T-helper 2 cell treated with Interferon-gamma antibody and Interleukin-4, amounts not matched to agents 5 μg/mL and 100 μg/mL, for 36 hours (primary cell): ENCODE results near the gene STX2.
"Not testable (repeated sequence)": the region's sequence is repeated elsewhere in the genome, so short reads cannot be mapped to it uniquely, and the experiment has no call there.

Experiments
- DNase-seq: peaks from one replicate; pipeline ENCODE4 v3.0.0; 2021; ENCODE audit warnings: low spot score
- H3K27ac Mint-ChIP-seq: one replicate; pipeline ENCODE4 v1.8.0; 2021; ENCODE audit warnings: mild to moderate bottlenecking, mixed read lengths
- H3K27me3 Mint-ChIP-seq: one replicate; pipeline ENCODE4 v1.8.0; 2021; ENCODE audit warnings: low read depth, mixed read lengths
- H3K36me3 Mint-ChIP-seq: one replicate; pipeline ENCODE4 v1.8.0; 2021; ENCODE audit warnings: low read depth, mixed read lengths
- H3K4me1 Mint-ChIP-seq: one replicate; pipeline ENCODE4 v1.8.0; 2021; ENCODE audit warnings: low read depth, mixed read lengths
- H3K4me3 Mint-ChIP-seq: one replicate; pipeline ENCODE4 v1.8.0; 2022; ENCODE audit warnings: mild to moderate bottlenecking, moderate library complexity, mixed read lengths
- H3K9me3 Mint-ChIP-seq: one replicate; pipeline ENCODE4 v1.8.0; 2021; ENCODE audit warnings: mixed read lengths

STX2 gene

DNA sequence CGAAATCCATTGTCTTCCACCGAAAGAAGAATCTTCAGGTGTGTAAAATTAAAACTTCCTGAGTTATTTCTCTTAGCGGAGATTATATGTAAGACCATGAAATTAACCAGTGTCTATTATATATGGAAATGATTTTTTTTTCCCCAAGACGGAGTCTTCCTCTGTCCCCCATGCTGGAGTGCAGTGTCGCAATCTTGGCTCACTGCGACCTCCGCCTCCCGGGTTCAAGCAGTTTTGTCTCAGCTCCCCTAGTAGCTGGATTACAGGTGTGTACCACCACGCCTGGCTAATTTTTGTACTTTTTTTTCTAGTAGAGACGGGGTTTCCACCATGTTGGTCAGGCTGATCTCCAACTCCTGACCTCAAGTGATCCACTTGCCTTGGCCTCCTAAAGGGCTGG lies 35.6 kb upstream of the STX2 start:
- no peaks in the 10 kb centered on the region for H3K27me3 Mint-ChIP-seq
- no peak for DNase-seq
- peaks cover 49% of the 10 kb centered on the region for H3K4me1 Mint-ChIP-seq
- peaks cover 54% of the 10 kb centered on the region for H3K36me3 Mint-ChIP-seq
- no peaks in the 10 kb centered on the region for H3K9me3 Mint-ChIP-seq
- H3K27ac Mint-ChIP-seq = peak overlapping the region; percentile 56
- peak overlapping the region; percentile 91 for H3K4me3 Mint-ChIP-seq

- H3K36me3 Mint-ChIP-seq = peaks cover 54% of the 10 kb centered on the region
- DNase-seq = peak; percentile 11
Measured at GRCh38 chr12:130873825-130874224, 34.8 kb upstream of the STX2 start.

GRCh38 chr12:130873106-130873795 lies 34.2 kb upstream of the STX2 start:
- Mint-ChIP-seq H3K4me3 (peak overlapping the region; percentile 91), H3K36me3 (peaks cover 54% of the 10 kb centered on the region), H3K27me3 (no peaks in the 10 kb centered on the region), H3K4me1 (peaks cover 50% of the 10 kb centered on the region), H3K27ac (peak overlapping the region; percentile 98), H3K9me3 (no peaks in the 10 kb centered on the region)
- no peak for DNase-seq

More at GRCh38 chr12:130873825-130874224, 34.8 kb upstream of the STX2 start:
- H3K27me3 Mint-ChIP-seq = no peaks in the 10 kb centered on the region
- no peaks in the 10 kb centered on the region for H3K9me3 Mint-ChIP-seq
- peak overlapping the region; percentile 91 for H3K4me3 Mint-ChIP-seq
- peaks cover 44% of the 10 kb centered on the region for H3K4me1 Mint-ChIP-seq
- peak overlapping the region; percentile 56 for H3K27ac Mint-ChIP-seq

DNA sequence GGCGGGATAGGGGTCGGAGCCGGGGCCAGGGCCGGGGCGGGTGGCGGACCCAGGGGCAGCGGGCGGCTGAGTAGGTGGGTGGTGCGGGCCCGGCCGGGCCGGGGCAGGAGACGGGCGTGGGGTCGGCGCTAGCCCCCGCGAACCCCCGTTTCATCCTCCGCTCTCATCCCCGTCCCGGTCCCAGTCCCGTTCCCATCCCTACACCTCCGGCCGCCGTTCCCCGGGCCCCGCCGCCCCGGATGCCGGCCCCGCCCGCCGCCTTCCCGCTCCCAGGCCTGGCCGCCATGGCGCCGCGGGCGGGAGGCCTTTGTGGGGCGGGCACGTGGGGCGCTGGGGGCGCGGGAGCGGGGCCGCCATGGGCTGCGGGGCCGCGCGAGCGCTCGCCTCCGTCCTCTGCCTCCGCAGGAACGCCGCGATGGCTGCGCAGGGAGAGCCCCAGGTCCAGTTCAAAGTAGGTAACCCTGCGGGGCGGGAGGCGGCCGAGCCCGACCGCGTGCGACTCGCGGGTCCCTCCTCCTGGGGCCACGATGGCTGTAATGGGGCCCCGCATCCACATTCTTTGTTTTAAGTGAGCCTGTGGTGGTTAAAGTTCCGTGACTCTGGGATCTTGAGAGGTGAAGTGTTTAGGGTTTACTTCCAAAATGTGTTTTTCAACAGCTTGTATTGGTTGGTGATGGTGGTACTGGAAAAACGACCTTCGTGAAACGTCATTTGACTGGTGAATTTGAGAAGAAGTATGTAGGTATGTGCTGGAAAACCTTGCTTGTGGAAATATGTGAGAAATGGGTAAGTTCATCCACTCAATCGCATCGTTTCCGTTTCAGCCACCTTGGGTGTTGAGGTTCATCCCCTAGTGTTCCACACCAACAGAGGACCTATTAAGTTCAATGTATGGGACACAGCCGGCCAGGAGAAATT lies 33.4 kb upstream of the STX2 start:
- H3K4me3 Mint-ChIP-seq = peak overlapping the region; percentile 91
- DNase-seq = peak; percentile 54
- H3K27ac Mint-ChIP-seq = peak overlapping the region; percentile 98
- peaks cover 49% of the 10 kb centered on the region for H3K36me3 Mint-ChIP-seq
- peaks cover 46% of the 10 kb centered on the region for H3K4me1 Mint-ChIP-seq
- H3K9me3 Mint-ChIP-seq = no peaks in the 10 kb centered on the region
- H3K27me3 Mint-ChIP-seq = no peaks in the 10 kb centered on the region

GRCh38 chr12:130871286-130872178 lies 32.5 kb upstream of the STX2 start, which contains the start of gene RAN:
Gene RAN (plus strand): TSS chr12:130872066. CDS start chr12:130872594, 528 bp downstream.
- Mint-ChIP-seq H3K4me3 (peak within 1 kb of the TSS; percentile 91), H3K9me3 (no peaks in the 10 kb centered on the region), H3K27me3 (no peaks in the 10 kb centered on the region), H3K27ac (peak within 1 kb of the TSS; percentile 98), H3K4me1 (peaks cover 40% of the 10 kb centered on the region), H3K36me3 (peaks cover 40% of the 10 kb centered on the region)
- DNase-seq = peak; percentile 91

- H3K27ac Mint-ChIP-seq = peak overlapping the region; percentile 94
- no peaks in the 10 kb centered on the region for H3K27me3 Mint-ChIP-seq
- peaks cover 37% of the 10 kb centered on the region for H3K4me1 Mint-ChIP-seq
- no peaks in the 10 kb centered on the region for H3K9me3 Mint-ChIP-seq
- DNase-seq = peak; percentile 65
- H3K36me3 Mint-ChIP-seq = peaks cover 31% of the 10 kb centered on the region
- H3K4me3 Mint-ChIP-seq = peak overlapping the region; percentile 84
Measured at GRCh38 chr12:130870442-130871285, 31.6 kb upstream of the STX2 start.

DNA sequence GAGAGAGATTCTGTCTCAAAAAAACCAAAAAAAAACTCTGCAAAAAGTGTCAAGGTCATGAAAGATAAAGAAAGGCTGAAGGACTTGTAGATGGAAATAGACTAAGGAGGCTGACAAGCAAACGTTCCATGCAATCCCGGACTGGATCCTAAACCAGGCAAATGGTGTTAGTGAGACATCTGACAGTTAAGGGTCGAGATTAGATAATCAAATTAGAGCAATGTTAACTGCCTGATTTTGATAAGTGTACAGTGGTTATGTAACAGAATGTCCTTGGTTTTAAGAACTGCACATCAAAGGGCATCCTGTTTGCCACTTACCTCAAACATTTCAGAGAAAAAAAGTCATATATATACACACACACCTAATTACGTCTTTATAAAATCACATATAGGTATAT lies 29.4 kb upstream of the STX2 start:
- H3K27ac Mint-ChIP-seq = peak overlapping the region; percentile 32
- H3K9me3 Mint-ChIP-seq = no peaks in the 10 kb centered on the region
- H3K36me3 Mint-ChIP-seq = peaks cover 10% of the 10 kb centered on the region
- no peak overlapping the region for H3K4me3 Mint-ChIP-seq
- H3K4me1 Mint-ChIP-seq = peaks cover 23% of the 10 kb centered on the region
- H3K27me3 Mint-ChIP-seq = no peaks in the 10 kb centered on the region
- DNase-seq = no peak

- no peak overlapping the region for H3K4me3 Mint-ChIP-seq
- H3K9me3 Mint-ChIP-seq = no peaks in the 10 kb centered on the region
- H3K4me1 Mint-ChIP-seq = peaks cover 1% of the 10 kb centered on the region
- DNase-seq = no peak
- H3K36me3 Mint-ChIP-seq = no peaks in the 10 kb centered on the region
- no peaks in the 10 kb centered on the region for H3K27me3 Mint-ChIP-seq
- H3K27ac Mint-ChIP-seq = no peak overlapping the region
Measured at GRCh38 chr12:130863298-130863697, 24.2 kb upstream of the STX2 start.

- not testable (repeated sequence) for DNase-seq, H3K4me3 Mint-ChIP-seq, H3K4me1 Mint-ChIP-seq, H3K27ac Mint-ChIP-seq, H3K27me3 Mint-ChIP-seq, H3K9me3 Mint-ChIP-seq, H3K36me3 Mint-ChIP-seq
Measured at GRCh38 chr12:130862771-130863170, 23.7 kb upstream of the STX2 start.

GRCh38 chr12:130862161-130862560 lies 23.1 kb upstream of the STX2 start:
- H3K27me3 Mint-ChIP-seq = peaks cover under 1% of the 10 kb centered on the region
- no peak for DNase-seq
- H3K36me3 Mint-ChIP-seq = no peaks in the 10 kb centered on the region
- no peak overlapping the region for H3K27ac Mint-ChIP-seq
- no peak overlapping the region for H3K4me3 Mint-ChIP-seq
- H3K4me1 Mint-ChIP-seq = no peaks in the 10 kb centered on the region
- H3K9me3 Mint-ChIP-seq = peaks cover 5% of the 10 kb centered on the region

DNA sequence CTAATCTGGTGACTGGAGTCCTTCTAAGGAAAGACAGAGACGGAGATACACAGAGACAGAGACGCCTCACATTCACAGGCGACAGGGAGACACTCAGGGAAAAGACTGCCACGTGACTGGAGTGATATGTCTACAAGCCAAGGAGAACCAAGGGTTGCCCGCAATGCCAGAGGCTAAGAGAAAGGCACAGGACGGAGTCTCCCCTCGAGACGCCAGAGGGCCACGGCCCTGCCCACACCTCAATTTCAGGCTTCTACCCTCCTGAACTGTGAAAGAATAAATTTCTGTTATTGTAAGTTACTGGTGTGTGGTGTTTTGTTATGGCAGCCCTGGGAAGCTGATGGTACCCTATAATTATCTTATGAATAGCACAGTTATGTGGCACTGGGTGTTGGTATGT lies 21.3 kb upstream of the STX2 start:
- Mint-ChIP-seq H3K27ac (no peak overlapping the region), H3K4me3 (no peak overlapping the region), H3K9me3 (peaks cover 10% of the 10 kb centered on the region), H3K27me3 (peaks cover 5% of the 10 kb centered on the region), H3K36me3 (peaks cover 4% of the 10 kb centered on the region), H3K4me1 (no peaks in the 10 kb centered on the region)
- no peak for DNase-seq

GRCh38 chr12:130859161-130859560 lies 20.1 kb upstream of the STX2 start:
- Mint-ChIP-seq H3K27me3 (peaks cover 5% of the 10 kb centered on the region), H3K27ac (no peak overlapping the region), H3K4me3 (no peak overlapping the region), H3K36me3 (peaks cover 4% of the 10 kb centered on the region), H3K4me1 (no peaks in the 10 kb centered on the region), H3K9me3 (peaks cover 10% of the 10 kb centered on the region)
- no peak for DNase-seq

GRCh38 chr12:130858084-130858483 lies 19.0 kb upstream of the STX2 start:
- DNase-seq = no peak
- Mint-ChIP-seq H3K9me3 (peaks cover 10% of the 10 kb centered on the region), H3K27me3 (peaks cover 5% of the 10 kb centered on the region), H3K36me3 (peaks cover 4% of the 10 kb centered on the region), H3K4me1 (no peaks in the 10 kb centered on the region), H3K27ac (no peak overlapping the region), H3K4me3 (no peak overlapping the region)
